CD4-positive, alpha-beta T cell treated with Interleukin-4 for 1 hour (primary cell): ENCODE data around the gene CLIC6.
A peak's percentile ranks its signal among the peaks of the same experiment; 100 is the strongest.

Experiments
- DNase-seq, 2 donors: peaks; one replicate each; pipeline ENCODE4 v3.0.0-alpha.2; 2020 to 2022

Gene CLIC6

GRCh38 chr21:34668803-34669148 is at the start of gene CLIC6:
TSS of gene CLIC6 (plus strand) at chr21:34668994. CDS start at chr21:34669389, 395 bp downstream.
- DNase-seq = no peak

GRCh38 chr21:34619841-34620665 is 48.7 kb upstream of the CLIC6 start:
- DNase-seq = no peak

- DNase-seq = no peak
Measured at GRCh38 chr21:34621434-34622350, 47.1 kb upstream of the CLIC6 start.

- no peak for DNase-seq
Measured at GRCh38 chr21:34623516-34623915, 45.3 kb upstream of the CLIC6 start.

GRCh38 chr21:34625030-34625593 is 43.7 kb upstream of the CLIC6 start:
- no peak for DNase-seq

GRCh38 chr21:34626131-34626530 is 42.7 kb upstream of the CLIC6 start:
- DNase-seq = no peak

- peak; percentile 18 to 63 for DNase-seq
Measured at GRCh38 chr21:34630536-34631143, 38.2 kb upstream of the CLIC6 start.

- DNase-seq = no peak
Measured at GRCh38 chr21:34632498-34632897, 36.3 kb upstream of the CLIC6 start.

- no peak for DNase-seq
Measured at GRCh38 chr21:34635307-34635706, 33.5 kb upstream of the CLIC6 start.

- no peak for DNase-seq
Measured at GRCh38 chr21:34636961-34637360, 31.8 kb upstream of the CLIC6 start.

GRCh38 chr21:34639250-34639649 is 29.5 kb upstream of the CLIC6 start:
- no peak for DNase-seq

GRCh38 chr21:34639882-34640788 is 28.7 kb upstream of the CLIC6 start:
- peak in 1 of 2 donors; percentile 37 for DNase-seq

- DNase-seq = no peak
Measured at GRCh38 chr21:34640858-34641257, 27.9 kb upstream of the CLIC6 start.

GRCh38 chr21:34642211-34643075 is 26.4 kb upstream of the CLIC6 start:
- no peak for DNase-seq

- DNase-seq = no peak
Measured at GRCh38 chr21:34644825-34645224, 24.0 kb upstream of the CLIC6 start.

- DNase-seq = no peak
Measured at GRCh38 chr21:34647555-34647954, 21.2 kb upstream of the CLIC6 start.

- DNase-seq = no peak
Measured at GRCh38 chr21:34648739-34649297, 20.0 kb upstream of the CLIC6 start.

- DNase-seq = no peak
Measured at GRCh38 chr21:34649400-34649799, 19.4 kb upstream of the CLIC6 start.

- no peak for DNase-seq
Measured at GRCh38 chr21:34650861-34651431, 17.8 kb upstream of the CLIC6 start.

GRCh38 chr21:34651642-34652041 is 17.2 kb upstream of the CLIC6 start:
- no peak for DNase-seq
